ENCODE results near the gene PDLIM4.

PDLIM4 gene

DNA sequence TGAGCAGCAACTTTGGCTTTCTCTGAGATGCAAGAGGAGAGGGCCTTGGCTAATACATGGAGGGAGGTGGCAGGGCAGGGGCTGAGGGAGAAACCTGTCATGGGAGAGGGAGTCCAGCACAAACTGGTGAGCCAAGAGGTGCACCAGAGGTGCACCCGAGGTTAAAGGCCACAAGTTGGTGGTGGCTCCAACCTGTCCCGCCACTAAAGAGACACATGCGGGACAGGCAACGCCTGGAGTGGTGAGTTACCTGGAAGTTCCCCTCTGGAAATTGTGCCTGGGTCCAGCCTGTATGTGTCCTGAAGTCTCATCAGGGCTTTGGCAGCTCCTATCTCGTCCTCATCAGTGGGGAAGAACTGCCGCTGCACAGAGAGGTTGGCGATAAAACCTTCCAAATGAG, 43.8 kb upstream of the PDLIM4 start:
- DNase-seq (ENCODE audit: low read depth, low spot score), result no peak
- no peaks in the 10 kb centered on the region for H3K9me3 ChIP-seq (ENCODE audit: insufficient read depth, low read length)
- H3K36me3 ChIP-seq (ENCODE audit: insufficient read depth, insufficient read length, low read length), result peaks cover 58% of the 10 kb centered on the region
- no peaks in the 10 kb centered on the region for H3K4me1 ChIP-seq (ENCODE audit: insufficient read depth, insufficient read length)
- no peak overlapping the region for H3K4me3 ChIP-seq (ENCODE audit: insufficient read length, low read depth)
- no peaks in the 10 kb centered on the region for H3K27me3 ChIP-seq (ENCODE audit: insufficient read depth, insufficient read length)
- TF ChIP-seq YY1 (IDR thresholded peaks at IDR 0.05; ENCODE audit: insufficient read depth, insufficient read length), result no peak
- no peak for TF ChIP-seq SUZ12 (IDR thresholded peaks at IDR 0.05; ENCODE audit: extremely low read depth, insufficient read depth, insufficient read length)
- no peak for TF ChIP-seq ZNF274 (IDR thresholded peaks at IDR 0.05; ENCODE audit: low read depth, low read length)
- H3K9ac ChIP-seq (ENCODE audit: insufficient read length, low read depth), result no peak overlapping the region

DNA sequence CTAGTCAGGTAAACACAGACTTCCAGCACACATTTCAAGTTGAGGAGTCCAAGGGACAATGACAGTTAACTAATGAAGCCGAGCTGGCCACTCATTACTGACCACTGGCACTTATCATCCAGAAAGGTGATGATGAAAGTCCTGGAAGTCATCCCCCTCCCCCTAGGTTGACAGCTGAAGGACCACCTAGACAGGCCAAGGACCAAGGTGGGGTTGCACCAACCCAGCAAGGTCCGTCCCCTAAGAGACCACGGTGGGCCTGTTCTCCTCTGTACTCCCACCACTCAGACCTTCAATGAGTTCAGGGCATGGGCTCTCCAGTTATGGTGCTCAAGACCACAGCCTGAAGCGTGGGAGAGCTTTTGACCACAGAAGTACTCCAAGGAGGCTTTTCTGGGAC, 43.0 kb upstream of the PDLIM4 start:
- H3K9ac ChIP-seq (ENCODE audit: insufficient read length, low read depth), result no peak overlapping the region
- no peaks in the 10 kb centered on the region for H3K9me3 ChIP-seq (ENCODE audit: insufficient read depth, low read length)
- peaks cover 55% of the 10 kb centered on the region for H3K36me3 ChIP-seq (ENCODE audit: insufficient read depth, insufficient read length, low read length)
- H3K27me3 ChIP-seq (ENCODE audit: insufficient read depth, insufficient read length), result no peaks in the 10 kb centered on the region
- TF ChIP-seq YY1 (IDR thresholded peaks at IDR 0.05; ENCODE audit: insufficient read depth, insufficient read length) (no peak), SUZ12 (IDR thresholded peaks at IDR 0.05; ENCODE audit: extremely low read depth, insufficient read depth, insufficient read length) (no peak), ZNF274 (IDR thresholded peaks at IDR 0.05; ENCODE audit: low read depth, low read length) (no peak)
- no peak overlapping the region for H3K4me3 ChIP-seq (ENCODE audit: insufficient read length, low read depth)
- DNase-seq (ENCODE audit: low read depth, low spot score), result no peak
- H3K4me1 ChIP-seq (ENCODE audit: insufficient read depth, insufficient read length), result no peaks in the 10 kb centered on the region

DNA sequence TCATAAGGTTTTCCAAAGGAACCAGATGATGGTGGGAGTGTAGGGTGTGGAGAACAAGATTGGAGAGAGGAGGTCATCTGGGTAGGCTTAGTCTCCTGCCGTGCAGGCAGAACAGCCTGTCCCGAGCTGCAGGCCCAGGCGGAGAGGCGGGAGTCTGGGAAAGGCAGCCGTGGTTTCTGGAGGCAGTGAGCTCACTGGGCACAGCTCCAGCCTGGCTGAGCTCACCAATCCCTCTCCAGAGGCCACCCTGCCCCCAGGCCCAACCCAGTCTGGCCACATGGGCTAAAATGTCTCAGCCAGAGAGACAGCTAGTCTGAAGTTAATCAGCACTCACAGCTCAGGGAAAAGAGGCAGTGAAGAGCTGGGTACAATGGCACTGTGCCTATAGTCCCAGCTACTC, 42.2 kb upstream of the PDLIM4 start:
- Histone ChIP-seq H3K36me3 (ENCODE audit: insufficient read depth, insufficient read length, low read length) (peaks cover 49% of the 10 kb centered on the region), H3K4me3 (ENCODE audit: insufficient read length, low read depth) (no peak overlapping the region), H3K9ac (ENCODE audit: insufficient read length, low read depth) (no peak overlapping the region), H3K4me1 (ENCODE audit: insufficient read depth, insufficient read length) (no peaks in the 10 kb centered on the region), H3K27me3 (ENCODE audit: insufficient read depth, insufficient read length) (no peaks in the 10 kb centered on the region), H3K9me3 (ENCODE audit: insufficient read depth, low read length) (no peaks in the 10 kb centered on the region)
- TF ChIP-seq YY1 (IDR thresholded peaks at IDR 0.05; ENCODE audit: insufficient read depth, insufficient read length) (no peak), ZNF274 (IDR thresholded peaks at IDR 0.05; ENCODE audit: low read depth, low read length) (no peak), SUZ12 (IDR thresholded peaks at IDR 0.05; ENCODE audit: extremely low read depth, insufficient read depth, insufficient read length) (no peak)
- no peak for DNase-seq (ENCODE audit: low read depth, low spot score)

DNA sequence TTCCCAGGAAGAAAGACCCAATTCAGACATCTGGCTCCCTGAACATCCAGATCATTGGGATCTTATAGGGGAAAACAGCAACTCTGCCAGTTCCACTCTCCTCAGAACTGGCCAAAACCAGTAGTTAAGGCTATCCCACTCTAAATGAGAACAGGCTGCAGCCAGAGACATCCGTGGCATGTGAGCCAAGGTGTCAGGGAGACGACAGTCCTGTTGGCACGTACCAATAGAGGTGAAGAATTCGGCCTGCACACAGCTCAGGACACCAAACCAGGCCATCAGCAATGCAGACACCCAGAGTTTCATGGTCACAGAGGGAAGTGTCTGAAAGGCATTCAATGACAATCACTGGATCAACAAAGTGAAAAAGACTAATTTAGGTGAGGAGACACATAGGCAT, 39.2 kb upstream of the PDLIM4 start:
- no peaks in the 10 kb centered on the region for H3K27me3 ChIP-seq (ENCODE audit: insufficient read depth, insufficient read length)
- H3K4me1 ChIP-seq (ENCODE audit: insufficient read depth, insufficient read length), result no peaks in the 10 kb centered on the region
- TF ChIP-seq ZNF274 (IDR thresholded peaks at IDR 0.05; ENCODE audit: low read depth, low read length), result no peak
- no peak for TF ChIP-seq YY1 (IDR thresholded peaks at IDR 0.05; ENCODE audit: insufficient read depth, insufficient read length)
- no peak for TF ChIP-seq SUZ12 (IDR thresholded peaks at IDR 0.05; ENCODE audit: extremely low read depth, insufficient read depth, insufficient read length)
- H3K36me3 ChIP-seq (ENCODE audit: insufficient read depth, insufficient read length, low read length), result peaks cover 29% of the 10 kb centered on the region
- DNase-seq (ENCODE audit: low read depth, low spot score), result no peak
- H3K4me3 ChIP-seq (ENCODE audit: insufficient read length, low read depth), result no peak overlapping the region
- no peak overlapping the region for H3K9ac ChIP-seq (ENCODE audit: insufficient read length, low read depth)
- no peaks in the 10 kb centered on the region for H3K9me3 ChIP-seq (ENCODE audit: insufficient read depth, low read length)

DNA sequence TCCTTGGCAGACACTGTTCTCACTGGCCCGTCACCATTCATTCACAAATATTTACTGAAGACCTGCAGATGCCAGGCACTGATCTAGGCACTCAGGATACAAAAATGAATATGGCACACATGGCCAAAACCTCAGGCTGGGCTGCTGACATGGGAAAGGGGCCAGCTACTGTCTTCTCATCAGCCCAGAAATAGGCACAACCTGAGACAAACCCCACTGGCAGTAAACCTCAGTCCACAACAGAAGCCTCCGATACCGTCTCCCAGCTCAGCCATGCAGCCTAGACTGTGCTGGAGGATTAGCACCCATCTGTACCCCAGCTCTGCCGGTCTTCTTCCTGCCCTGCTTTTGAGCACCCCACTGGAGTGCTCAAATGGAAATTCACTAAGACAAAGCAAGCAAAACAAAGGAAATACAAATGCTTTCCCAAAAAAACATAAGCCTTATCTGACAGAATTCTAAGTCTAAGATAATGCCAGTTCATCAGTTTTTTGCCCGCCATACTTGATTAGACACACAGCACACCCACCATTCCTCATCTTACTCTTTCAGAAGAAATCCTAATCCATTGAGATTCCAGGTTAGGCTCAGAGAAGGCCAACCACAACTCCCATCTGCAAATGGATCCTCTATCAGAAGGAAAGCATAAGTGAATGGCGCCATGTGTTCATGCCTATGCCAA, 38.1 kb upstream of the PDLIM4 start:
- H3K36me3 ChIP-seq (ENCODE audit: insufficient read depth, insufficient read length, low read length), result peaks cover 22% of the 10 kb centered on the region
- H3K9ac ChIP-seq (ENCODE audit: insufficient read length, low read depth), result no peak overlapping the region
- H3K4me1 ChIP-seq (ENCODE audit: insufficient read depth, insufficient read length), result no peaks in the 10 kb centered on the region
- no peaks in the 10 kb centered on the region for H3K27me3 ChIP-seq (ENCODE audit: insufficient read depth, insufficient read length)
- no peak for DNase-seq (ENCODE audit: low read depth, low spot score)
- no peak overlapping the region for H3K4me3 ChIP-seq (ENCODE audit: insufficient read length, low read depth)
- no peaks in the 10 kb centered on the region for H3K9me3 ChIP-seq (ENCODE audit: insufficient read depth, low read length)
- TF ChIP-seq SUZ12 (IDR thresholded peaks at IDR 0.05; ENCODE audit: extremely low read depth, insufficient read depth, insufficient read length) (no peak), ZNF274 (IDR thresholded peaks at IDR 0.05; ENCODE audit: low read depth, low read length) (no peak), YY1 (IDR thresholded peaks at IDR 0.05; ENCODE audit: insufficient read depth, insufficient read length) (no peak)

GRCh38 chr5:132219981-132220380, 37.5 kb upstream of the PDLIM4 start:
- no peaks in the 10 kb centered on the region for H3K4me1 ChIP-seq (ENCODE audit: insufficient read depth, insufficient read length)
- no peak for TF ChIP-seq ZNF274 (IDR thresholded peaks at IDR 0.05; ENCODE audit: low read depth, low read length)
- TF ChIP-seq SUZ12 (IDR thresholded peaks at IDR 0.05; ENCODE audit: extremely low read depth, insufficient read depth, insufficient read length), result no peak
- no peak for TF ChIP-seq YY1 (IDR thresholded peaks at IDR 0.05; ENCODE audit: insufficient read depth, insufficient read length)
- no peak overlapping the region for H3K9ac ChIP-seq (ENCODE audit: insufficient read length, low read depth)
- H3K4me3 ChIP-seq (ENCODE audit: insufficient read length, low read depth), result no peak overlapping the region
- H3K9me3 ChIP-seq (ENCODE audit: insufficient read depth, low read length), result no peaks in the 10 kb centered on the region
- H3K36me3 ChIP-seq (ENCODE audit: insufficient read depth, insufficient read length, low read length), result peaks cover 18% of the 10 kb centered on the region
- no peaks in the 10 kb centered on the region for H3K27me3 ChIP-seq (ENCODE audit: insufficient read depth, insufficient read length)
- no peak for DNase-seq (ENCODE audit: low read depth, low spot score)

DNA sequence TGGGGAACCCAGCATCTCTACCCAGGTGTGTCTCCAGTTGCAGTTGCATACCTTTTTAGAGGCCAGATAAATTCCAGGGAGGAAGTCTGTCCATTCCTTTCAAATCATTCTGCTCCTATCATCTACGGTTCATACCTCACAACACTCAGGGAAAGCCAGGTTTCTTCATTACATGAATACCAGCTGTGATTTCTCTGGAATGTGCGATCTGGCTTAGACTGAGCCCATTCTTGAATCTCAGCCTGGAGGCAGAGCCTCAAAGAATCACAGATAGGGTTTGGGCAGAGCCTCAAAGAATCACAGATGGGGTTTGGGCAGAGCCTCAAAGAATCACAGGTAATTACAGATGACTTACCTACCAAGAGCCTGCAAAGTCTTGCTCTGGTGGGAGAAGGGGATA, 37.0 kb upstream of the PDLIM4 start:
- Histone ChIP-seq H3K4me1 (ENCODE audit: insufficient read depth, insufficient read length) (peaks cover 3% of the 10 kb centered on the region), H3K9ac (ENCODE audit: insufficient read length, low read depth) (no peak overlapping the region), H3K36me3 (ENCODE audit: insufficient read depth, insufficient read length, low read length) (peaks cover 18% of the 10 kb centered on the region), H3K4me3 (ENCODE audit: insufficient read length, low read depth) (no peak overlapping the region), H3K27me3 (ENCODE audit: insufficient read depth, insufficient read length) (no peaks in the 10 kb centered on the region), H3K9me3 (ENCODE audit: insufficient read depth, low read length) (no peaks in the 10 kb centered on the region)
- TF ChIP-seq ZNF274 (IDR thresholded peaks at IDR 0.05; ENCODE audit: low read depth, low read length), result no peak
- no peak for TF ChIP-seq SUZ12 (IDR thresholded peaks at IDR 0.05; ENCODE audit: extremely low read depth, insufficient read depth, insufficient read length)
- no peak for TF ChIP-seq YY1 (IDR thresholded peaks at IDR 0.05; ENCODE audit: insufficient read depth, insufficient read length)
- no peak for DNase-seq (ENCODE audit: low read depth, low spot score)

Data from NT2/D1 (cell line).